BLaER1 treated with 17β-estradiol and CSF1 and Interleukin-3, amounts not matched to agents 10 nM and 100 nM (cell line): ENCODE results near the gene GET4.

Experiments
- H3K27ac ChIP-seq, 11 experiments: shearing (Covaris generic); formaldehyde crosslinking; 2 replicates each; pipeline ENCODE4 v1.8.1; 2022
- H3K27me3 ChIP-seq, 11 experiments: shearing (Covaris generic); formaldehyde crosslinking; 2 replicates each; pipeline ENCODE4 v1.8.1; 2022
- H3K36me3 ChIP-seq, 11 experiments: shearing (Covaris generic); formaldehyde crosslinking; 2 replicates each; pipeline ENCODE4 v1.8.1; 2022
- H3K4me1 ChIP-seq, 10 experiments: shearing (Covaris generic); formaldehyde crosslinking; 2 replicates each; pipeline ENCODE4 v1.8.1; 2022
- H3K4me2 ChIP-seq, 11 experiments: shearing (Covaris generic); formaldehyde crosslinking; 2 replicates each; pipeline ENCODE4 v1.8.1; 2022
- H3K4me3 ChIP-seq, 10 experiments: shearing (Covaris generic); formaldehyde crosslinking; 2 replicates each; pipeline ENCODE4 v1.8.1; 2022
- H3K9ac ChIP-seq, 11 experiments: shearing (Covaris generic); formaldehyde crosslinking; 2 replicates each; pipeline ENCODE4 v1.8.1; 2022
- H3K9me3 ChIP-seq, 11 experiments: shearing (Covaris generic); formaldehyde crosslinking; replicated peaks in 1 of 11; 2 replicates each; pipeline ENCODE4 v1.8.1; 2022
- H4K20me1 ChIP-seq, 11 experiments: shearing (Covaris generic); formaldehyde crosslinking; 2 replicates each; pipeline ENCODE4 v1.8.1; 2022
- Cebpa-rat ChIP-seq, 11 experiments: shearing (Covaris generic); IDR thresholded peaks; 2 replicates each; pipeline ENCODE4 v1.8.1; 2022

Gene GET4

GRCh38 chr7:918441-919113, 42.2 kb downstream of the GET4 start:
- H3K4me2 ChIP-seq, result peak overlapping the region in 9 of 11 experiments; percentile 3 to 70 (median 46); a peak in 15 of 22 replicates
- no peak overlapping the region for H3K4me3 ChIP-seq
- no peak for TF ChIP-seq Cebpa-rat (IDR thresholded peaks at IDR 0.05)
- H3K36me3 ChIP-seq, result peaks cover 0 to 62% (median 28%) of the 10 kb centered on the region in 11 experiments; a peak in 17 of 22 replicates
- H3K9ac ChIP-seq, result peak overlapping the region in 1 of 11 experiments; percentile 32; a peak in 2 of 22 replicates
- H4K20me1 ChIP-seq, result peaks cover 0 to 33% (median 13%) of the 10 kb centered on the region in 11 experiments; a peak in 12 of 22 replicates
- peaks cover 60 to 90% (median 84%) of the 10 kb centered on the region in 10 experiments for H3K4me1 ChIP-seq
- H3K27me3 ChIP-seq, result no peaks in the 10 kb centered on the region
- H3K27ac ChIP-seq, result peak overlapping the region in 5 of 11 experiments; percentile 10 to 35 (median 17); a peak in 4 of 22 replicates
- H3K9me3 ChIP-seq, result peaks cover 0 to 6% (median 0%) of the 10 kb centered on the region in 11 experiments; a peak in 1 of 22 replicates

- Histone ChIP-seq H3K4me2 (peak overlapping the region in 9 of 11 experiments; percentile 3 to 70 (median 46); a peak in 14 of 22 replicates), H3K27me3 (no peaks in the 10 kb centered on the region), H3K9me3 (peaks cover 0 to 1% (median 0%) of the 10 kb centered on the region in 11 experiments; a peak in 1 of 22 replicates), H3K27ac (peak overlapping the region in 4 of 11 experiments; percentile 10 to 35 (median 24); a peak in 4 of 22 replicates), H3K9ac (peak overlapping the region in 3 of 11 experiments; percentile 18 to 32 (median 24); a peak in 3 of 22 replicates), H3K4me1 (peaks cover 64 to 90% (median 85%) of the 10 kb centered on the region in 10 experiments), H3K4me3 (no peak overlapping the region), H3K36me3 (peaks cover 0 to 57% (median 27%) of the 10 kb centered on the region in 11 experiments; a peak in 17 of 22 replicates), H4K20me1 (peaks cover 0 to 30% (median 13%) of the 10 kb centered on the region in 11 experiments; a peak in 12 of 22 replicates)
- no peak for TF ChIP-seq Cebpa-rat (IDR thresholded peaks at IDR 0.05)
Observed at GRCh38 chr7:919114-919442, 42.7 kb downstream of the GET4 start.

- no peak overlapping the region; a peak in 1 of 22 replicates for H3K27ac ChIP-seq
- no peak overlapping the region for H3K9ac ChIP-seq
- no peaks in the 10 kb centered on the region for H3K27me3 ChIP-seq
- peaks cover 68 to 88% (median 83%) of the 10 kb centered on the region in 10 experiments for H3K4me1 ChIP-seq
- no peak for TF ChIP-seq Cebpa-rat (IDR thresholded peaks at IDR 0.05)
- no peaks in the 10 kb centered on the region for H3K9me3 ChIP-seq
- H4K20me1 ChIP-seq, result peaks cover 0 to 22% (median 8%) of the 10 kb centered on the region in 11 experiments; a peak in 11 of 22 replicates
- H3K4me2 ChIP-seq, result peak overlapping the region in 7 of 11 experiments; percentile 34 to 100 (median 46); a peak in 8 of 22 replicates
- H3K4me3 ChIP-seq, result no peak overlapping the region
- H3K36me3 ChIP-seq, result peaks cover 0 to 48% (median 21%) of the 10 kb centered on the region in 11 experiments; a peak in 17 of 22 replicates
Observed at GRCh38 chr7:919924-920341, 43.6 kb downstream of the GET4 start.

- Histone ChIP-seq H3K27ac (peak overlapping the region in 9 of 11 experiments; percentile 13 to 87 (median 74); a peak in 9 of 22 replicates), H3K36me3 (peaks cover 0 to 42% (median 16%) of the 10 kb centered on the region in 11 experiments; a peak in 17 of 22 replicates), H3K4me3 (no peak overlapping the region; a peak in 1 of 20 replicates), H3K4me2 (peak overlapping the region; percentile 92 to 100 (median 97)), H3K4me1 (peaks cover 68 to 90% (median 83%) of the 10 kb centered on the region in 10 experiments), H3K27me3 (no peaks in the 10 kb centered on the region), H3K9me3 (no peaks in the 10 kb centered on the region), H3K9ac (peak overlapping the region in 9 of 11 experiments; percentile 5 to 73 (median 63); a peak in 7 of 22 replicates), H4K20me1 (peaks cover 0 to 16% (median 4%) of the 10 kb centered on the region in 11 experiments; a peak in 8 of 22 replicates)
- TF ChIP-seq Cebpa-rat (IDR thresholded peaks at IDR 0.05), result no peak
Observed at GRCh38 chr7:920351-921070, 44.2 kb downstream of the GET4 start.

GRCh38 chr7:921071-921461, 44.7 kb downstream of the GET4 start:
- H4K20me1 ChIP-seq, result peaks cover 0 to 10% (median 0%) of the 10 kb centered on the region in 11 experiments; a peak in 5 of 22 replicates
- TF ChIP-seq Cebpa-rat (IDR thresholded peaks at IDR 0.05), result no peak
- H3K4me1 ChIP-seq, result peaks cover 68 to 90% (median 83%) of the 10 kb centered on the region in 10 experiments
- no peaks in the 10 kb centered on the region for H3K27me3 ChIP-seq
- peak overlapping the region in 10 of 11 experiments; percentile 13 to 87 (median 72); a peak in 14 of 22 replicates for H3K27ac ChIP-seq
- peak overlapping the region in 9 of 11 experiments; percentile 5 to 73 (median 67); a peak in 10 of 22 replicates for H3K9ac ChIP-seq
- H3K9me3 ChIP-seq, result no peaks in the 10 kb centered on the region
- peaks cover 0 to 40% (median 14%) of the 10 kb centered on the region in 11 experiments; a peak in 17 of 22 replicates for H3K36me3 ChIP-seq
- peak overlapping the region in 2 of 10 experiments; percentile 52 to 55; a peak in 2 of 20 replicates for H3K4me3 ChIP-seq
- peak overlapping the region; percentile 92 to 100 (median 97) for H3K4me2 ChIP-seq

GRCh38 chr7:921581-922333, 45.4 kb downstream of the GET4 start:
- Histone ChIP-seq H3K27ac (peak overlapping the region; percentile 37 to 87 (median 74)), H3K4me3 (peak overlapping the region in 8 of 10 experiments; percentile 2 to 55 (median 40); a peak in 13 of 20 replicates), H3K4me2 (peak overlapping the region; percentile 92 to 100 (median 97)), H4K20me1 (peaks cover 0 to 9% (median 0%) of the 10 kb centered on the region in 11 experiments; a peak in 2 of 22 replicates), H3K9ac (peak overlapping the region; percentile 39 to 73 (median 64); a peak in 20 of 22 replicates), H3K27me3 (no peaks in the 10 kb centered on the region), H3K4me1 (peaks cover 68 to 90% (median 83%) of the 10 kb centered on the region in 10 experiments), H3K36me3 (peaks cover 0 to 37% (median 14%) of the 10 kb centered on the region in 11 experiments; a peak in 17 of 22 replicates), H3K9me3 (no peaks in the 10 kb centered on the region)
- no peak for TF ChIP-seq Cebpa-rat (IDR thresholded peaks at IDR 0.05)

- TF ChIP-seq Cebpa-rat (IDR thresholded peaks at IDR 0.05), result no peak
- Histone ChIP-seq H3K27ac (peak overlapping the region; percentile 37 to 90 (median 83)), H3K36me3 (peaks cover 0 to 37% (median 12%) of the 10 kb centered on the region in 11 experiments; a peak in 17 of 22 replicates), H3K4me1 (peaks cover 76 to 95% (median 90%) of the 10 kb centered on the region in 10 experiments), H3K27me3 (no peaks in the 10 kb centered on the region), H3K9ac (peak overlapping the region; percentile 51 to 81 (median 77); a peak in 21 of 22 replicates), H4K20me1 (peaks cover 0 to 9% (median 0%) of the 10 kb centered on the region in 11 experiments; a peak in 2 of 22 replicates), H3K4me3 (peak overlapping the region; percentile 21 to 70 (median 50); a peak in 17 of 20 replicates), H3K9me3 (no peaks in the 10 kb centered on the region), H3K4me2 (peak overlapping the region; percentile 92 to 100 (median 97))
Observed at GRCh38 chr7:922334-923107, 46.2 kb downstream of the GET4 start.
